Fibroblast of skin of abdomen (primary cell): Measurements from ENCODE around the gene ADK.
"Not testable (repeated sequence)": the region's sequence is repeated elsewhere in the genome, so short reads cannot be mapped to it uniquely, and the experiment has no call there.

Experiments used
- DNase-seq: peaks from one replicate; pipeline ENCODE4 v3.0.0-alpha.2; 2013

Gene ADK

GRCh38 chr10:74558897-74559296 lies 407.9 kb downstream of the ADK start:
- DNase-seq, result no peak

- not testable (repeated sequence) for DNase-seq
Observed at GRCh38 chr10:74568896-74569295, 417.9 kb downstream of the ADK start.

- not testable (repeated sequence) for DNase-seq
Observed at GRCh38 chr10:74573497-74573896, 422.5 kb downstream of the ADK start.

- no peak for DNase-seq
Observed at GRCh38 chr10:74575191-74575720, 424.2 kb downstream of the ADK start.

GRCh38 chr10:74575912-74576311 lies 424.9 kb downstream of the ADK start:
- DNase-seq, result no peak

GRCh38 chr10:74576586-74576985 lies 425.6 kb downstream of the ADK start:
- DNase-seq, result no peak

GRCh38 chr10:74580438-74580837 lies 429.4 kb downstream of the ADK start:
- DNase-seq, result not testable (repeated sequence)

GRCh38 chr10:74582566-74582965 lies 431.5 kb downstream of the ADK start:
- no peak for DNase-seq

- no peak for DNase-seq
Observed at GRCh38 chr10:74585231-74586087, 434.4 kb downstream of the ADK start.

- DNase-seq, result no peak
Observed at GRCh38 chr10:74586088-74586585, 435.1 kb downstream of the ADK start.

GRCh38 chr10:74587109-74587854 lies 436.3 kb downstream of the ADK start:
- no peak for DNase-seq

- DNase-seq, result peak; percentile 98
Observed at GRCh38 chr10:74589226-74589673, 438.2 kb downstream of the ADK start.

GRCh38 chr10:74589851-74590250 lies 438.8 kb downstream of the ADK start:
- no peak for DNase-seq

- DNase-seq, result peak; percentile 52
Observed at GRCh38 chr10:74593470-74593869, 442.4 kb downstream of the ADK start.

GRCh38 chr10:74596713-74597112 lies 445.7 kb downstream of the ADK start:
- DNase-seq, result no peak

- peak; percentile 6 for DNase-seq
Observed at GRCh38 chr10:74598891-74599566, 448.0 kb downstream of the ADK start.

- no peak for DNase-seq
Observed at GRCh38 chr10:74599672-74600071, 448.7 kb downstream of the ADK start.

- DNase-seq, result no peak
Observed at GRCh38 chr10:74600170-74600569, 449.1 kb downstream of the ADK start.

- DNase-seq, result no peak
Observed at GRCh38 chr10:74602576-74602975, 451.6 kb downstream of the ADK start.

GRCh38 chr10:74610299-74610698 lies 459.3 kb downstream of the ADK start:
- no peak for DNase-seq

GRCh38 chr10:74612195-74612594 lies 461.2 kb downstream of the ADK start:
- DNase-seq, result peak; percentile 19

- no peak for DNase-seq
Observed at GRCh38 chr10:74620626-74621025, 469.6 kb downstream of the ADK start.

GRCh38 chr10:74623786-74624185 lies 472.8 kb downstream of the ADK start:
- DNase-seq, result no peak
